ENCODE data around the gene CYP2A6. TPM values are rescaled to one million over a fixed set of nuclear protein-coding genes. Genes with fewer than 3 reads are reported as not detected.

Gene CYP2A6
- total RNA-seq, 2 donors from 2014 or later: not detected

GRCh38 chr19:40797963-40798682, 52.1 kb downstream of the CYP2A6 start:
- DNase-seq: peak; percentile 94
- Histone ChIP-seq H3K36me3 (ENCODE audit: control insufficient read depth, insufficient read depth, low read length) (peaks cover 31% of the 10 kb centered on the region), H3K9ac (ENCODE audit: extremely low read depth, low read length, poor library complexity, severe bottlenecking) (peak overlapping the region; percentile 90), H3K4me3 (ENCODE audit: low read length) (peak overlapping the region; percentile 89), H3K27ac (ENCODE audit: low read depth, low read length) (peak overlapping the region; percentile 77), H3K4me1 (ENCODE audit: control insufficient read depth, insufficient read depth, low read length) (peaks cover 17% of the 10 kb centered on the region), H3K9me3 (ENCODE audit: control insufficient read depth, low read length) (no peaks in the 10 kb centered on the region), H3K27me3 (ENCODE audit: control insufficient read depth, insufficient read depth, low read length, poor library complexity, severe bottlenecking) (no peaks in the 10 kb centered on the region)
- peak overlapping the region; percentile 91 for H3K4me3 Mint-ChIP-seq
- H3K4me1 Mint-ChIP-seq: peaks cover 28% of the 10 kb centered on the region
- WGBS, 2 experiments (ENCODE audit: insufficient coverage in 1 of 2, insufficient read length in 1 of 2): 17 to 21% methylated on average over 12 to 28 of the region's 28 CpGs
- peaks cover 26% of the 10 kb centered on the region for H3K36me3 Mint-ChIP-seq (ENCODE audit: low read depth)
- no peaks in the 10 kb centered on the region for H3K9me3 Mint-ChIP-seq
- TF ChIP-seq CTCF (conservative IDR thresholded peaks at IDR 0.05): peak; percentile 67
- no peaks in the 10 kb centered on the region for H3K27me3 Mint-ChIP-seq (ENCODE audit: insufficient read depth)
- H3K27ac Mint-ChIP-seq: peak overlapping the region; percentile 100

- TF ChIP-seq CTCF (conservative IDR thresholded peaks at IDR 0.05): no peak
- Histone ChIP-seq H3K4me3 (ENCODE audit: low read length) (no peak overlapping the region), H3K9me3 (ENCODE audit: control insufficient read depth, low read length) (no peaks in the 10 kb centered on the region), H3K36me3 (ENCODE audit: control insufficient read depth, insufficient read depth, low read length) (peaks cover 26% of the 10 kb centered on the region), H3K9ac (ENCODE audit: extremely low read depth, low read length, poor library complexity, severe bottlenecking) (no peak overlapping the region), H3K4me1 (ENCODE audit: control insufficient read depth, insufficient read depth, low read length) (peaks cover 13% of the 10 kb centered on the region), H3K27ac (ENCODE audit: low read depth, low read length) (no peak overlapping the region), H3K27me3 (ENCODE audit: control insufficient read depth, insufficient read depth, low read length, poor library complexity, severe bottlenecking) (no peaks in the 10 kb centered on the region)
- no peak overlapping the region for H3K4me3 Mint-ChIP-seq
- H3K36me3 Mint-ChIP-seq (ENCODE audit: low read depth): peaks cover 20% of the 10 kb centered on the region
- DNase-seq: no peak
- H3K27ac Mint-ChIP-seq: peak overlapping the region; percentile 17
- WGBS, 2 experiments (ENCODE audit: insufficient coverage in 1 of 2, insufficient read length in 1 of 2): 94% methylated on average over 5 to 14 of the region's 14 CpGs
- H3K27me3 Mint-ChIP-seq (ENCODE audit: insufficient read depth): no peaks in the 10 kb centered on the region
- H3K4me1 Mint-ChIP-seq: peaks cover 21% of the 10 kb centered on the region
- H3K9me3 Mint-ChIP-seq: no peaks in the 10 kb centered on the region
Observed at GRCh38 chr19:40797166-40797962, 52.9 kb downstream of the CYP2A6 start.

Other genes with a start within 250 kb of the CYP2A6 start
- 100 to 1,000 TPM; 104 to 133 TPM for gene LTBP4, start 249.1 kb downstream of the CYP2A6 start, total RNA-seq
- gene NUMBL, start 159.8 kb downstream of the CYP2A6 start, total RNA-seq: 10 to 100 TPM; 32.7 to 46.9 TPM
- 10 to 100 TPM; 45.6 to 49.8 TPM for gene COQ8B, start 133.6 kb downstream of the CYP2A6 start, total RNA-seq
- 10 to 100 TPM in 1 of 2 donors, 1 to 10 TPM in 1; 9.9 to 11.1 TPM for gene ITPKC, start 133.3 kb downstream of the CYP2A6 start, total RNA-seq
- gene ACTMAP, start 100.0 kb downstream of the CYP2A6 start, total RNA-seq: 10 to 100 TPM; 26.0 to 34.3 TPM
- 100 to 1,000 TPM; 160 to 199 TPM for gene SNRPA, start 99.2 kb downstream of the CYP2A6 start, total RNA-seq
- not detected for gene MIA, start 74.9 kb downstream of the CYP2A6 start, total RNA-seq
- gene RAB4B, start 72.2 kb downstream of the CYP2A6 start, total RNA-seq: 10 to 100 TPM; 29.2 to 34.1 TPM
- 10 to 100 TPM; 87.4 to 99.8 TPM for gene EGLN2, start 51.3 kb downstream of the CYP2A6 start, total RNA-seq
- gene CYP2A7, start 31.8 kb upstream of the CYP2A6 start, total RNA-seq: not detected
- under 1 TPM in 1 of 2 donors, not detected in 1; 0.75 TPM for gene CYP2B6, start 140.8 kb upstream of the CYP2A6 start, total RNA-seq
- gene CYP2A13, start 238.0 kb upstream of the CYP2A6 start, total RNA-seq: not detected